Measurements from ENCODE around the gene LRRC3.

Gene LRRC3

GRCh38 chr21:44439211-44439600, 16.1 kb upstream of the LRRC3 start:
- H3K79me2 ChIP-seq (ENCODE audit: low read length) = no peaks in the 10 kb centered on the region
- no peak overlapping the region for H3K4me3 ChIP-seq (ENCODE audit: low read length)
- TF ChIP-seq CTCF (IDR thresholded peaks at IDR 0.05; ENCODE audit: low read depth, low read length) (no peak), EZH2phosphoT487 (IDR thresholded peaks at IDR 0.05; ENCODE audit: low read depth) (no peak)
- no peak overlapping the region for H3K9ac ChIP-seq (ENCODE audit: low read length)
- no peak overlapping the region for H2AFZ ChIP-seq (ENCODE audit: low read depth, low read length)
- no peak overlapping the region for H3K4me2 ChIP-seq (ENCODE audit: low read length)
- no peak overlapping the region for H3K27ac ChIP-seq (ENCODE audit: low read length)
- H3K27me3 ChIP-seq (ENCODE audit: low read depth, low read length) = no peaks in the 10 kb centered on the region
- peaks cover under 1% of the 10 kb centered on the region for H3K36me3 ChIP-seq (replicated peaks; ENCODE audit: low read depth, low read length)
- no peaks in the 10 kb centered on the region for H3K4me1 ChIP-seq (ENCODE audit: low read length)
- no peaks in the 10 kb centered on the region for H3K9me3 ChIP-seq (ENCODE audit: insufficient read depth, low read length)
- H4K20me1 ChIP-seq (ENCODE audit: insufficient read depth, low read length) = no peaks in the 10 kb centered on the region

- no peak overlapping the region for H3K27ac ChIP-seq (ENCODE audit: low read length)
- TF ChIP-seq CTCF (IDR thresholded peaks at IDR 0.05; ENCODE audit: low read depth, low read length) = no peak
- TF ChIP-seq EZH2phosphoT487 (IDR thresholded peaks at IDR 0.05; ENCODE audit: low read depth) = no peak
- H3K9ac ChIP-seq (ENCODE audit: low read length) = no peak overlapping the region
- no peak overlapping the region for H3K4me2 ChIP-seq (ENCODE audit: low read length)
- H3K79me2 ChIP-seq (ENCODE audit: low read length) = no peaks in the 10 kb centered on the region
- peaks cover 4% of the 10 kb centered on the region for H3K36me3 ChIP-seq (replicated peaks; ENCODE audit: low read depth, low read length)
- peaks cover 5% of the 10 kb centered on the region; the same call in 1 of the 2 replicates for H3K4me1 ChIP-seq (ENCODE audit: low read length)
- no peak overlapping the region for H3K4me3 ChIP-seq (ENCODE audit: low read length)
- H3K27me3 ChIP-seq (ENCODE audit: low read depth, low read length) = no peaks in the 10 kb centered on the region
- no peaks in the 10 kb centered on the region for H4K20me1 ChIP-seq (ENCODE audit: insufficient read depth, low read length)
- no peaks in the 10 kb centered on the region for H3K9me3 ChIP-seq (ENCODE audit: insufficient read depth, low read length)
- no peak overlapping the region for H2AFZ ChIP-seq (ENCODE audit: low read depth, low read length)
These were observed 14.9 kb upstream of the LRRC3 start for GRCh38 chr21:44440241-44441040.

GRCh38 chr21:44441041-44441400, 14.3 kb upstream of the LRRC3 start:
- H3K4me1 ChIP-seq (ENCODE audit: low read length) = peaks cover 5% of the 10 kb centered on the region; the same call in 1 of the 2 replicates
- H3K27me3 ChIP-seq (ENCODE audit: low read depth, low read length) = no peaks in the 10 kb centered on the region
- H3K79me2 ChIP-seq (ENCODE audit: low read length) = no peaks in the 10 kb centered on the region
- H3K9ac ChIP-seq (ENCODE audit: low read length) = no peak overlapping the region
- no peaks in the 10 kb centered on the region for H3K9me3 ChIP-seq (ENCODE audit: insufficient read depth, low read length)
- TF ChIP-seq EZH2phosphoT487 (IDR thresholded peaks at IDR 0.05; ENCODE audit: low read depth) (no peak), CTCF (IDR thresholded peaks at IDR 0.05; ENCODE audit: low read depth, low read length) (no peak)
- H4K20me1 ChIP-seq (ENCODE audit: insufficient read depth, low read length) = no peaks in the 10 kb centered on the region
- no peak overlapping the region for H2AFZ ChIP-seq (ENCODE audit: low read depth, low read length)
- H3K36me3 ChIP-seq (replicated peaks; ENCODE audit: low read depth, low read length) = peaks cover 4% of the 10 kb centered on the region
- no peak overlapping the region for H3K4me3 ChIP-seq (ENCODE audit: low read length)
- H3K4me2 ChIP-seq (ENCODE audit: low read length) = no peak overlapping the region
- no peak overlapping the region for H3K27ac ChIP-seq (ENCODE audit: low read length)

GRCh38 chr21:44441581-44442265, 13.6 kb upstream of the LRRC3 start:
- H3K27ac ChIP-seq (ENCODE audit: low read length) = no peak overlapping the region
- H3K9me3 ChIP-seq (ENCODE audit: insufficient read depth, low read length) = no peaks in the 10 kb centered on the region
- H3K4me3 ChIP-seq (ENCODE audit: low read length) = no peak overlapping the region
- H2AFZ ChIP-seq (ENCODE audit: low read depth, low read length) = no peak overlapping the region
- H4K20me1 ChIP-seq (ENCODE audit: insufficient read depth, low read length) = no peaks in the 10 kb centered on the region
- H3K4me1 ChIP-seq (ENCODE audit: low read length) = peaks cover 5% of the 10 kb centered on the region; the same call in 1 of the 2 replicates
- no peaks in the 10 kb centered on the region for H3K27me3 ChIP-seq (ENCODE audit: low read depth, low read length)
- no peak overlapping the region for H3K4me2 ChIP-seq (ENCODE audit: low read length)
- no peaks in the 10 kb centered on the region for H3K79me2 ChIP-seq (ENCODE audit: low read length)
- H3K9ac ChIP-seq (ENCODE audit: low read length) = no peak overlapping the region
- peaks cover 4% of the 10 kb centered on the region for H3K36me3 ChIP-seq (replicated peaks; ENCODE audit: low read depth, low read length)
- TF ChIP-seq EZH2phosphoT487 (IDR thresholded peaks at IDR 0.05; ENCODE audit: low read depth) (no peak), CTCF (IDR thresholded peaks at IDR 0.05; ENCODE audit: low read depth, low read length) (no peak)
